A549 treated with AZD9567 at 1 μM for 4 hours (cell line): ENCODE measurements around the gene INSYN1. TPM values are rescaled to one million over a fixed set of nuclear protein-coding genes. Genes with fewer than 3 reads are reported as not detected.

Experiments
- total RNA-seq: library from RNA; stranded (reverse); fragments of 200-300 nt; extraction: Qiagen RNA extraction; gene quantifications from 5 replicates; pipeline ENCODE4 v1.2.3, GENCODE V29; 2022; ENCODE audit not compliant: insufficient read depth

The INSYN1 gene
- total RNA-seq, result 1.5 to 2.3 TPM (median 2.0 TPM) in 4 of 5 replicates, not detected in the other

GRCh38 chr15:73753250-73754130, at the start of gene INSYN1:
TSS of gene INSYN1 (minus strand) at chr15:73753351. CDS start at chr15:73751130, 2,221 bp downstream.

Other genes with a start within 250 kb of the INSYN1 start
- 189 to 250 TPM (median 199 TPM) in 5 replicates for gene NPTN, start 120.0 kb downstream of the INSYN1 start, total RNA-seq
- gene CD276, start 69.0 kb downstream of the INSYN1 start, total RNA-seq, result 68.3 to 75.6 TPM (median 69.6 TPM) in 5 replicates
- not detected in 5 replicates for gene TBC1D21, start 120.2 kb upstream of the INSYN1 start, total RNA-seq
- 0.36 to 0.82 TPM (median 0.69 TPM) in 4 of 5 replicates, not detected in the other for gene LOXL1, start 173.1 kb upstream of the INSYN1 start, total RNA-seq
- 12.5 to 13.8 TPM (median 13.0 TPM) in 5 replicates for gene STOML1, start 238.9 kb upstream of the INSYN1 start, total RNA-seq
- 8.1 to 15.1 TPM (median 14.3 TPM) in 5 replicates for gene PML, start 241.4 kb upstream of the INSYN1 start, total RNA-seq